ENCODE results near the gene LSG1.

DNA sequence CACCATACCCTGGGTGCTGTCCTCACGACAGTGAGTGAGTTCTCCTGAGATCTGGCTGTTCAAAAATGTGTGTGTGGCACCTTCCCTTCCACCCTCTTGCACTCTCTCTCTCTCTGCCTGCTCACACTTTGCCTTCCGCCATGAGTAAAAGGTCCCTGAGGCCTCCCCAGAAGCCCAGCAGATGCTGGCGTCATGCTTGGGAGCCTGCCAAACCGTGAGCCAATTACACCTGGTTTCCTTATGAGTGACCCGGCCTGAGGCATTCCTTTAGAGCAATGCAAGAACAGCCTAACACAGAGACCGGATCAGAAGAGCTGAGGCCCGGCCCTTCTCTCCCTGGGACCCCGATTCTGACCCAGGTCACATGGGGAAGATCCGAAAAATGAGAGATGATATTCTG, 54.2 kb downstream of the LSG1 start:
- no peak for TF ChIP-seq EZH2phosphoT487 (IDR thresholded peaks at IDR 0.05; ENCODE audit: insufficient read depth, low read depth)
- TF ChIP-seq EZH2 (IDR thresholded peaks at IDR 0.05; ENCODE audit: insufficient read depth, poor library complexity, severe bottlenecking), result no peak

Measured in GM23248 (cell line).